ENCODE data around the gene APH1B.
A peak's percentile ranks its signal among the peaks of the same experiment; 100 is the strongest.

APH1B gene

DNA sequence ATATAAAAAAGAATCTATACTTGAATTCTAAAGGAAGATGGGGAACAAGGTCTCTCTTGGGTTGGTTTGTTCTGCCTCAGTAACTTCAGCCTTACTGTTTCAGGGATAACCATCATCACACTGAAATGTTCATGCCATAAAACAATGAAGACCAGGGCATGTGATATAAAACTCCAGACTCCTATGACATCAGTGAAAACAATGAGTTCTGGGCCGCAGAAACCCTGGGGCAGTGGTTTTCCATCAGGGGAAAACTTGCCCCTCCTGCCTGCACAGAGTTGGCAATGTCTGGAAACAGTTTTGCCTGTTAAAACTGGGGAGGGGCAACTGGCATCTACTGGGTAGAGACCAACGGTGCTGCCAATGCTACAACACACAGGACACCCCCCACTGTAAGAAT is 57.4 kb downstream of the APH1B start:
- no peaks in the 10 kb centered on the region for H3K27me3 ChIP-seq (ENCODE audit: insufficient read depth, low read length, poor library complexity)
- no peak overlapping the region for H3K4me2 ChIP-seq (ENCODE audit: low read length)
- H3K36me3 ChIP-seq (ENCODE audit: control insufficient read depth, insufficient read depth, low read length) = peaks cover 8% of the 10 kb centered on the region
- no peak overlapping the region for H3K23ac ChIP-seq (ENCODE audit: low read length)
- no peak overlapping the region for H4K5ac ChIP-seq (ENCODE audit: low read length)
- no CpG with 5 or more reads among the region's 2 CpGs for WGBS (ENCODE audit: extremely low coverage, insufficient coverage, low lambda C conversion rate)
- H3K9ac ChIP-seq (ENCODE audit: low read length) = no peak overlapping the region
- no peaks in the 10 kb centered on the region for H3K4me1 ChIP-seq (ENCODE audit: control insufficient read depth, low read depth, low read length)
- no peak overlapping the region for H3K4me3 ChIP-seq (ENCODE audit: low read length)
- H2BK120ac ChIP-seq (ENCODE audit: low read depth, low read length) = no peak overlapping the region
- H3K79me1 ChIP-seq (ENCODE audit: low read length) = no peaks in the 10 kb centered on the region
- H3K27ac ChIP-seq (ENCODE audit: low read depth, low read length) = no peak overlapping the region
- DNase-seq = no peak
- no peak overlapping the region for H3K4ac ChIP-seq (ENCODE audit: low read depth, low read length)
- no peak overlapping the region for H2BK5ac ChIP-seq (ENCODE audit: low read length)
- H2AK5ac ChIP-seq (ENCODE audit: low read length) = no peak overlapping the region
- no peak overlapping the region for H4K8ac ChIP-seq (ENCODE audit: low read depth, low read length)
- H3K79me2 ChIP-seq (ENCODE audit: control insufficient read depth, insufficient read depth, low read length) = no peaks in the 10 kb centered on the region
- no peak overlapping the region for H3K18ac ChIP-seq (ENCODE audit: low read length)
- no peak overlapping the region for H2BK15ac ChIP-seq (replicated peaks; ENCODE audit: low read depth)
- H3K56ac ChIP-seq (ENCODE audit: low read length) = no peak overlapping the region

DNA sequence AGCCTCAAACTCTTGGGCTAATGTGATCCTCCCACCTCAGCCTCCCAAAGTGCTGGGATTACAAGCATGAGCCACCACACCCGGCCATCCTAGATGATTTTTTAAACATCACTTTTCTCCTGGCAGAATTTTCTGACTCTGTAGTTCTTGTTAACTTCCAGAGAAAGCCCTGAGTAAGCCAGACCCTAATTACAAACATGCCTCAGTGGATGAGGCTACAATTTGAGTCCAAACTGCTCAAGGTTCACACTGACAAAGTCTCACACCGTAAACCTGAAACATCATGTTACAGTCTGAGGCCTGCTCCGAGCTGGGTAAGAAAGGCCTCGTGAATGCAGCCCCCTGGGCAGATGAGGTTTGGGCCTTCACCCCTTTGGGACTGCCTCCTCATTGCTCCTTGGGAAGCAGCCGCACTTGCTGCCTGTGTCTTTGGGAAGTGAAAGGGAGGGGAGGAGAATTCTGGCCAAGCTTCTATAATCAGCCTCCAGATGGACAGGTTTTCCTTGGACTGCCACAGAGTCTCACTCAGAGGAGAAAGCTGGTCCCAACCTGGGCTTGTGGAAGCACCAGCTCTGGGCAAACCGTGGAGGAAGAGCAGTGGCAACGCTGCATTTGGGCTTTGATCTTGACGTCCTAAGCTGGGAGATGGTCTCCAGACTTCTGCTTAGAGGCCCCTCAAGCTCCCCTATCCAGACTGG is 58.3 kb downstream of the APH1B start:
- H3K18ac ChIP-seq (ENCODE audit: low read length) = no peak overlapping the region
- H2BK15ac ChIP-seq (replicated peaks; ENCODE audit: low read depth) = no peak overlapping the region
- no peak overlapping the region for H2BK120ac ChIP-seq (ENCODE audit: low read depth, low read length)
- no peak overlapping the region for H4K8ac ChIP-seq (ENCODE audit: low read depth, low read length)
- peak overlapping the region; percentile 7 for H3K56ac ChIP-seq (ENCODE audit: low read length)
- no peak overlapping the region for H2AK5ac ChIP-seq (ENCODE audit: low read length)
- no peak overlapping the region for H3K4me2 ChIP-seq (ENCODE audit: low read length)
- no peak overlapping the region for H2BK5ac ChIP-seq (ENCODE audit: low read length)
- no peaks in the 10 kb centered on the region for H3K79me1 ChIP-seq (ENCODE audit: low read length)
- no peak overlapping the region for H3K23ac ChIP-seq (ENCODE audit: low read length)
- WGBS (ENCODE audit: extremely low coverage, insufficient coverage, low lambda C conversion rate) = no CpG with 5 or more reads among the region's 8 CpGs
- H3K36me3 ChIP-seq (ENCODE audit: control insufficient read depth, insufficient read depth, low read length) = peaks cover 13% of the 10 kb centered on the region
- H3K27ac ChIP-seq (ENCODE audit: low read depth, low read length) = no peak overlapping the region
- H3K4ac ChIP-seq (ENCODE audit: low read depth, low read length) = no peak overlapping the region
- H3K4me1 ChIP-seq (ENCODE audit: control insufficient read depth, low read depth, low read length) = peaks cover 4% of the 10 kb centered on the region
- H4K5ac ChIP-seq (ENCODE audit: low read length) = no peak overlapping the region
- no peaks in the 10 kb centered on the region for H3K27me3 ChIP-seq (ENCODE audit: insufficient read depth, low read length, poor library complexity)
- no peak overlapping the region for H3K9ac ChIP-seq (ENCODE audit: low read length)
- no peaks in the 10 kb centered on the region for H3K79me2 ChIP-seq (ENCODE audit: control insufficient read depth, insufficient read depth, low read length)
- no peak for DNase-seq
- no peak overlapping the region for H3K4me3 ChIP-seq (ENCODE audit: low read length)

- no peak overlapping the region for H4K8ac ChIP-seq (ENCODE audit: low read depth, low read length)
- H3K56ac ChIP-seq (ENCODE audit: low read length) = no peak overlapping the region
- no peak overlapping the region for H3K23ac ChIP-seq (ENCODE audit: low read length)
- WGBS (ENCODE audit: extremely low coverage, insufficient coverage, low lambda C conversion rate) = no CpG with 5 or more reads among the region's 4 CpGs
- peaks cover 14% of the 10 kb centered on the region for H3K36me3 ChIP-seq (ENCODE audit: control insufficient read depth, insufficient read depth, low read length)
- no peak overlapping the region for H2BK15ac ChIP-seq (replicated peaks; ENCODE audit: low read depth)
- no peak overlapping the region for H3K4ac ChIP-seq (ENCODE audit: low read depth, low read length)
- no peak overlapping the region for H4K5ac ChIP-seq (ENCODE audit: low read length)
- H2BK5ac ChIP-seq (ENCODE audit: low read length) = no peak overlapping the region
- no peaks in the 10 kb centered on the region for H3K27me3 ChIP-seq (ENCODE audit: insufficient read depth, low read length, poor library complexity)
- H3K79me1 ChIP-seq (ENCODE audit: low read length) = no peaks in the 10 kb centered on the region
- no peak overlapping the region for H3K4me3 ChIP-seq (ENCODE audit: low read length)
- peaks cover 8% of the 10 kb centered on the region for H3K4me1 ChIP-seq (ENCODE audit: control insufficient read depth, low read depth, low read length)
- no peak overlapping the region for H2BK120ac ChIP-seq (ENCODE audit: low read depth, low read length)
- no peak overlapping the region for H3K18ac ChIP-seq (ENCODE audit: low read length)
- DNase-seq = no peak
- no peak overlapping the region for H3K27ac ChIP-seq (ENCODE audit: low read depth, low read length)
- H3K4me2 ChIP-seq (ENCODE audit: low read length) = no peak overlapping the region
- H3K79me2 ChIP-seq (ENCODE audit: control insufficient read depth, insufficient read depth, low read length) = no peaks in the 10 kb centered on the region
- no peak overlapping the region for H3K9ac ChIP-seq (ENCODE audit: low read length)
- H2AK5ac ChIP-seq (ENCODE audit: low read length) = no peak overlapping the region
Measured at GRCh38 chr15:63337046-63337445, 59.6 kb downstream of the APH1B start.

GRCh38 chr15:63338170-63338569 is 60.8 kb downstream of the APH1B start:
- Histone ChIP-seq H3K18ac (ENCODE audit: low read length) (no peak overlapping the region), H3K4me2 (ENCODE audit: low read length) (no peak overlapping the region), H3K9ac (ENCODE audit: low read length) (no peak overlapping the region), H2AK5ac (ENCODE audit: low read length) (no peak overlapping the region), H3K56ac (ENCODE audit: low read length) (no peak overlapping the region), H4K5ac (ENCODE audit: low read length) (no peak overlapping the region), H3K27ac (ENCODE audit: low read depth, low read length) (no peak overlapping the region), H3K23ac (ENCODE audit: low read length) (no peak overlapping the region), H2BK120ac (ENCODE audit: low read depth, low read length) (no peak overlapping the region), H3K4ac (ENCODE audit: low read depth, low read length) (no peak overlapping the region), H3K4me1 (ENCODE audit: control insufficient read depth, low read depth, low read length) (peaks cover 8% of the 10 kb centered on the region), H3K79me1 (ENCODE audit: low read length) (no peaks in the 10 kb centered on the region), H2BK5ac (ENCODE audit: low read length) (no peak overlapping the region), H3K36me3 (ENCODE audit: control insufficient read depth, insufficient read depth, low read length) (peaks cover 14% of the 10 kb centered on the region), H3K27me3 (ENCODE audit: insufficient read depth, low read length, poor library complexity) (no peaks in the 10 kb centered on the region), H3K79me2 (ENCODE audit: control insufficient read depth, insufficient read depth, low read length) (no peaks in the 10 kb centered on the region), H2BK15ac (replicated peaks; ENCODE audit: low read depth) (no peak overlapping the region), H3K4me3 (ENCODE audit: low read length) (no peak overlapping the region), H4K8ac (ENCODE audit: low read depth, low read length) (no peak overlapping the region)
- no peak for DNase-seq

DNA sequence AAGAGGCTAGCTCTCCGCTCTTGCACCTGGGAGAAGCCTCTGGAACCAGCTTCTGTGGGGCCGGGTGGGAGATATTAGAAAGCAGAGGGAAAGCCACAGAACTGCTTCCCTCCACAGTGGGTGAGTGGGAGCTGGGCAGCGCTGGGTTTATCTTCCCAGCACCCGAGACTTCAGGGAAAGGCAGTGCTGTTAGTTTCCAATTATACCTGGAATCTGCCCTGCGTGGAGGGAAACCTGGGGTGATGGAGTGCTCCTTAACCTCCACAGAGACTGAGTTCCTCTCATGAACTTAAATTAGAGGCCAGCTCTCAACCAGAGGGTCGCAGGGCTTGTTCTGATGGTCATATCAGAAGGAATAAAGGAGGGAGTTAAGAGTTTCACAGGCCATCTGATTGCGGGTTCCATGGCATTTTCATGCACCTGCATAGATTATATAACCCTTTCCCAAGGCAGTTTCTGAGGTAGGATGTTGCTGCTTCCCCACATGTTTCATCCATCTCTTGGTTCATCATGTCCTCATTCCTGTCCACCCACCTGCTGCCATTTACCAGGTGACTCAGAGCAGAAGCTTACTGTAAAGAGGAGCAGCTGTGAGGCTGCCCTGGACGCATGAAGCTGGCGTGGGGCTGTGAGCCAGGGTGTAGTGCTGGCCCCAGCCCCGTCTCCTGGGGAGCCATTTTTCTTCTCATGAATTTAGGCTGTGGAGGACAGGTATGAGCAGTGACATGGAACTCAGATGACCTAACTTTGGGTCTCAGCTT is 61.8 kb downstream of the APH1B start:
- H3K23ac ChIP-seq (ENCODE audit: low read length) = no peak overlapping the region
- no peak overlapping the region for H3K4me2 ChIP-seq (ENCODE audit: low read length)
- H3K27ac ChIP-seq (ENCODE audit: low read depth, low read length) = no peak overlapping the region
- WGBS (ENCODE audit: extremely low coverage, insufficient coverage, low lambda C conversion rate) = no CpG with 5 or more reads among the region's 10 CpGs
- no peak overlapping the region for H4K5ac ChIP-seq (ENCODE audit: low read length)
- no peak overlapping the region for H4K8ac ChIP-seq (ENCODE audit: low read depth, low read length)
- H3K4me3 ChIP-seq (ENCODE audit: low read length) = no peak overlapping the region
- no peak overlapping the region for H3K56ac ChIP-seq (ENCODE audit: low read length)
- H3K79me2 ChIP-seq (ENCODE audit: control insufficient read depth, insufficient read depth, low read length) = no peaks in the 10 kb centered on the region
- no peak overlapping the region for H3K18ac ChIP-seq (ENCODE audit: low read length)
- H3K4me1 ChIP-seq (ENCODE audit: control insufficient read depth, low read depth, low read length) = peaks cover 8% of the 10 kb centered on the region
- H2BK5ac ChIP-seq (ENCODE audit: low read length) = no peak overlapping the region
- no peak for DNase-seq
- no peaks in the 10 kb centered on the region for H3K27me3 ChIP-seq (ENCODE audit: insufficient read depth, low read length, poor library complexity)
- no peaks in the 10 kb centered on the region for H3K79me1 ChIP-seq (ENCODE audit: low read length)
- no peak overlapping the region for H2AK5ac ChIP-seq (ENCODE audit: low read length)
- no peak overlapping the region for H2BK15ac ChIP-seq (replicated peaks; ENCODE audit: low read depth)
- H3K4ac ChIP-seq (ENCODE audit: low read depth, low read length) = no peak overlapping the region
- H3K9ac ChIP-seq (ENCODE audit: low read length) = no peak overlapping the region
- H2BK120ac ChIP-seq (ENCODE audit: low read depth, low read length) = no peak overlapping the region
- peaks cover 14% of the 10 kb centered on the region for H3K36me3 ChIP-seq (ENCODE audit: control insufficient read depth, insufficient read depth, low read length)

All from mesendoderm (in vitro differentiated cells).